Measurements from ENCODE around the gene SLC22A23.

The SLC22A23 gene

GRCh38 chr6:3282476-3283236 is 174.2 kb downstream of the SLC22A23 start:
- TF ChIP-seq, protein P1, sequence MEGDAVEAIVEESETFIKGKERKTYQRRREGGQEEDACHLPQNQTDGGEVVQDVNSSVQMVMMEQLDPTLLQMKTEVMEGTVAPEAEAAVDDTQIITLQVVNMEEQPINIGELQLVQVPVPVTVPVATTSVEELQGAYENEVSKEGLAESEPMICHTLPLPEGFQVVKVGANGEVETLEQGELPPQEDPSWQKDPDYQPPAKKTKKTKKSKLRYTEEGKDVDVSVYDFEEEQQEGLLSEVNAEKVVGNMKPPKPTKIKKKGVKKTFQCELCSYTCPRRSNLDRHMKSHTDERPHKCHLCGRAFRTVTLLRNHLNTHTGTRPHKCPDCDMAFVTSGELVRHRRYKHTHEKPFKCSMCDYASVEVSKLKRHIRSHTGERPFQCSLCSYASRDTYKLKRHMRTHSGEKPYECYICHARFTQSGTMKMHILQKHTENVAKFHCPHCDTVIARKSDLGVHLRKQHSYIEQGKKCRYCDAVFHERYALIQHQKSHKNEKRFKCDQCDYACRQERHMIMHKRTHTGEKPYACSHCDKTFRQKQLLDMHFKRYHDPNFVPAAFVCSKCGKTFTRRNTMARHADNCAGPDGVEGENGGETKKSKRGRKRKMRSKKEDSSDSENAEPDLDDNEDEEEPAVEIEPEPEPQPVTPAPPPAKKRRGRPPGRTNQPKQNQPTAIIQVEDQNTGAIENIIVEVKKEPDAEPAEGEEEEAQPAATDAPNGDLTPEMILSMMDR (conservative IDR thresholded peaks at IDR 0.05): no peak
- H3K27ac ChIP-seq: no peak overlapping the region

GRCh38 chr6:3281631-3282475 is 175.0 kb downstream of the SLC22A23 start:
- TF ChIP-seq, protein P1 (conservative IDR thresholded peaks at IDR 0.05): no peak

GRCh38 chr6:3280866-3281465 is 175.9 kb downstream of the SLC22A23 start:
- TF ChIP-seq, protein P1 (conservative IDR thresholded peaks at IDR 0.05): no peak
- no peak overlapping the region for H3K27ac ChIP-seq

More at GRCh38 chr6:3281631-3282475, 175.0 kb downstream of the SLC22A23 start:
- no peak overlapping the region for H3K27ac ChIP-seq

DNA sequence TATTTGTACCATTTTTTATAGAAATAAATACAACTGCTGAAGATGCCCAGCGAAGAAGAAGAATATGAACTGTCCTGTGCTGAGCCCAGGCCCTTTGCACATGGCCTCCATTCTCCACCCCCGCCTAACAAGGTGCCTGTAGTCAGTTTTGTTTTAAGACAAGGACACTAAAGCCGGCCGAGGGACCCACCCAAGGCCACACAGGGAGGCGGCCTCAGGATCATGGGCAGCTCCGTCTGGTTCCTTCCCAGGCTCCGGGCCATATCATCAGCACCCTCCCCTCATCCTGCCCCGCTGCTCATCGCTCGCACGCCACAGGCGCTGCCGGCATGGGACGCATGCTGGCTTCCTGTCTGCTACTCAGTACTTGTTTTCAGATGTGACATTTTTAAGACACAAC is 176.8 kb downstream of the SLC22A23 start:
- TF ChIP-seq, protein P1 (conservative IDR thresholded peaks at IDR 0.05): no peak
- H3K27ac ChIP-seq: no peak overlapping the region; the same call in 1 of the 2 replicates

- TF ChIP-seq, protein P1 (conservative IDR thresholded peaks at IDR 0.05): no peak
- peak overlapping the region; percentile 55 for H3K27ac ChIP-seq
These were observed 178.2 kb downstream of the SLC22A23 start for GRCh38 chr6:3278691-3279090.

DNA sequence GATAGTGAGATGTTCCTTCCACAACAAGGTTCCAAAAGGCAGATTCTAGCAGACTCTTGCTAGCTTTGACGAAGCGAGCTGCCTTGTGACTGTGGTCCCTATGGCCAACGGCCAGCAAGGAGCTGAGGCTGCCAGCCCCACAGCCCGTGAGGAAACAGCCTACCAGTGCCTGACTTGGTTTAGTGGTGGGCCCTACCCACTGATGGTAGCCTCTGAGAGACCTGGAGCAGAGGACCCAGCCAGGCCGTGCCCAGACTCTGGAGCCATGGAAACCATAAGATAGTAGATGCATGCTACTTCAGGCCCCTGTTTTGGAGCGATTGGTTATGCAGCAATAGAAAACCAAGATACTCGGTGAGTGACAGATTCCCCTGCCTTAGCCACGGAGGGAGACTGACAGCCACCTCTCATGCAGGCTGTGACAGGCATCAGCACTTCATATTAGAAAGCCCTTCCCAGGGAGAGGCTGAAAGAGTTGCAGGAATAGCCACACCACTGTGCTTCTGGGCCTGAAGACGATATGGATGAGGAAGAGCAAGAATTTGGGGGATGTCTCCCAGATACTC is 178.9 kb downstream of the SLC22A23 start:
- TF ChIP-seq, protein P1 (conservative IDR thresholded peaks at IDR 0.05): no peak
- H3K27ac ChIP-seq: peak overlapping the region; percentile 55

DNA sequence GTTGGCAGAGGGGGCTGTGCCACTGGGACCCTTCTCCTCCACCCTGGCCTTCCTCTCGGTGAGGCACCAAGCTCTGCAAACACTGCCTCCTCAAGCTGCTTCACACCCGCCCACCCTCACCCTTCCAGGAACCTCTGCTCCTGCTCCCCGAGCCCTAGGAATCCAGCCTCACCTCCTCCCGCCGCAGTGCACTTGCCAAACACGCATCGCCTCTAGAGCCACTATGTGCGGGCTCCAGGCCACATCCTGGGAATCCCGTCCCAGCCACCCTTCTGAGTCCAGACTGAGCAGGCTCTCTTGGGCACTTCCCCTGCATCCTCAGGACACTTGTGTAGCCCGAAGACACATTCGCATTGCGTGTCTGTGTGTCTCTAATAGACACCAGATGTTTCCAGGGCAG is 179.6 kb downstream of the SLC22A23 start:
- TF ChIP-seq, protein P1 (conservative IDR thresholded peaks at IDR 0.05): no peak
- no peak overlapping the region; the same call in 1 of the 2 replicates for H3K27ac ChIP-seq
